Activated T-cell treated with anti-CD3 and anti-CD28 coated beads, Interleukin-2, amount 50 U/mL, for 4 hours (primary cell): ENCODE results near the gene LRRC56. TPM values are rescaled to one million over a fixed set of nuclear protein-coding genes. Genes with fewer than 3 reads are reported as not detected.

Experiments
- ATAC-seq, 2 donors: fragments of 200-7000 bp; cut with Tn5 transposase; one replicate each; pipeline ENCODE4 v1.10.0; 2021
- DNase-seq: peaks from one replicate; pipeline ENCODE4 v3.0.0-alpha.2; 2020
- H3K27me3 Mint-ChIP-seq: one replicate; pipeline ENCODE4 v1.8.0; 2021; ENCODE audit warnings: low read depth, mixed read lengths
- H3K36me3 Mint-ChIP-seq: one replicate; pipeline ENCODE4 v1.8.0; 2022; ENCODE audit warnings: mixed read lengths; ENCODE audit not compliant: insufficient read depth
- H3K4me1 Mint-ChIP-seq: one replicate; pipeline ENCODE4 v1.8.0; 2021; ENCODE audit warnings: low read depth, mixed read lengths
- H3K4me3 Mint-ChIP-seq: one replicate; pipeline ENCODE4 v1.8.0; 2021; ENCODE audit warnings: mild to moderate bottlenecking, moderate library complexity, mixed read lengths
- H3K9me3 Mint-ChIP-seq: one replicate; pipeline ENCODE4 v1.8.0; 2021; ENCODE audit warnings: mixed read lengths
- total RNA-seq, 3 donors: library from RNA; stranded (reverse); gene quantifications; one replicate each; pipeline ENCODE4 v1.2.1, GENCODE V29; 2021

LRRC56 gene
- total RNA-seq, 3 donors from 2014 or later: 1.4 to 2.7 (median 1.7) TPM

DNA sequence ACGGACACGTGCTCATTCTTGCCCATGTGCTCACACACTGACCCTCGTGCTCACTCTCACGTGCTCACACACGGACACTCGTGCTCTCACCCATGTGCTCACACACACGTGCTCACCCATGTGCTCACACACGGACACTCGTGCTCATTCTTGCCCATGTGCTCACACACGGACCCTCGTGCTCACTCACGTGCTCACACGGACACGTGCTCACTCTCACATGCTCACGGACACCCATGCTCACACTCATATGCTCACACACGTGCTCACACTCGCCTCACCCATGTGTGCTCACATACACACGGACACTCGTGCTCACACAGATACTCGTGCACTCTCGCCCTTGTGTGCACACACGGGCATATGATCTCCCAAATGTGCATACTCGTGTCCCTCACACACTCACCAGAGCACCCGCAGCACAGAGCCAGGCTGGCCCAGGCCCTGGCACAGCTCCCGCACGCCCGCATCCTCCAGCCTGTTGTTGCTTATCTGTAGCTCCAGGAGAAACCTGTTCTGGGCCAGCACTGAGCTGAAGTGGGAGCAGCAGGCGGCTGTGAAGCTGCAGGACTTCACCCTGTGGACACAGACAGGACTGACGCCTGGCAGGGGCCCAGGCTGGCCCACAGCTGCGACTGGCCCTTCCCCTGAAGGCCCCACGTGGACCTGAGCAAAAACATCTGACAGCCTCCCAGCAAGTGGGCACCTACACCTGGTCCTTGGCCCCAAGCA is 39.6 kb upstream of the LRRC56 start:
- no peaks in the 10 kb centered on the region for H3K9me3 Mint-ChIP-seq
- ATAC-seq (no peak), DNase-seq (no peak)
- no peaks in the 10 kb centered on the region for H3K4me1 Mint-ChIP-seq
- H3K36me3 Mint-ChIP-seq: peaks cover 31% of the 10 kb centered on the region
- no peaks in the 10 kb centered on the region for H3K27me3 Mint-ChIP-seq
- no peak overlapping the region for H3K4me3 Mint-ChIP-seq

DNA sequence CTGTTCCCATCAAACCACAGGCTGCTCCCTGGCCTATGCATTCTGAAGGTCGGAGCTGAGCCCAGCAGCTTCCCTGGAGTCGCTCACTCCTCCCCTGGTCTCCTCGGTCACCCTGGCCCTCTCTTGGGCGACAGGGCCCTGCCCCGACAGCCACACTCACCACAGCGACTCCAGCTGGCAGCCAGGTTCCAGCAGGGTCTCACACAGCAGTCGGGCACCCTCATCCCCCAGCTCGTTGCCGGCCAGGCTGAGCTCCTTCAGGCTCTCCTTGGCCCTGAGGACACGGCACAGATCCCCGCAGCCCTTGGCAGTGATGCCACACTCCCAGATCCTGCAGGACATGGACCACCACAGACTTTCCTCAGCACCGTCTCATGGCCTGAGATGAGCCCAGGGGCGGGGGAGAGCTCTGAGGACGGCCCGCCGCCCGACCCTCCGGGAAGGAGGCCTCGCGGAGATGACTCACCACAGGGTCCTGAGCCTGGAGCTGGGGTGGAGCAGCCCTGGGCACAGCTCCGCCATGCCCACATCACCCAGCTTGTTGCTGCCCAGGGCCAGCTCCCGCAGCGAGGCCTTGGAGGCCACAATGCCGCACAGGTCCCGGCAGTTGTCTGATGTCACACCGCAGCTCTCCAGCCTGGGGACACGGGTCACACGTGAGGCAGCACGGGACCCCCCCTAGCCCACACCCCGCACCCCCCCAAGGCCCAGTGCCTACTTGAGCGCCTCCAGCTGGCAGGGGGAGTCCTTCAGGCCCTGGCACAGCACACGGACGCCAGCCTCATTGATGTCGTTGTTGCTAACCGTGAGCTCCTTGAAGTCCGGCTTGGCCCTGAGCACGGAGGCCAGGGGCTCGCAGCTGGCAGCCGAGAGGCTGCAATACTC is 38.8 kb upstream of the LRRC56 start:
- H3K36me3 Mint-ChIP-seq: peaks cover 31% of the 10 kb centered on the region
- H3K4me1 Mint-ChIP-seq: peaks cover 5% of the 10 kb centered on the region
- H3K9me3 Mint-ChIP-seq: no peaks in the 10 kb centered on the region
- no peaks in the 10 kb centered on the region for H3K27me3 Mint-ChIP-seq
- ATAC-seq (no peak), DNase-seq (no peak)
- no peak overlapping the region for H3K4me3 Mint-ChIP-seq

GRCh38 chr11:499201-500076 is 37.9 kb upstream of the LRRC56 start:
- H3K27me3 Mint-ChIP-seq: no peaks in the 10 kb centered on the region
- H3K9me3 Mint-ChIP-seq: no peaks in the 10 kb centered on the region
- H3K4me3 Mint-ChIP-seq: no peak overlapping the region
- peaks cover 29% of the 10 kb centered on the region for H3K36me3 Mint-ChIP-seq
- ATAC-seq: no peak
- peaks cover 8% of the 10 kb centered on the region for H3K4me1 Mint-ChIP-seq
- no peak for DNase-seq

- H3K4me3 Mint-ChIP-seq: no peak overlapping the region
- H3K9me3 Mint-ChIP-seq: no peaks in the 10 kb centered on the region
- ATAC-seq (no peak), DNase-seq (no peak)
- H3K27me3 Mint-ChIP-seq: no peaks in the 10 kb centered on the region
- peaks cover 21% of the 10 kb centered on the region for H3K4me1 Mint-ChIP-seq
- H3K36me3 Mint-ChIP-seq: peaks cover 24% of the 10 kb centered on the region
These were observed 36.2 kb upstream of the LRRC56 start for GRCh38 chr11:501001-501682.

- H3K9me3 Mint-ChIP-seq: no peaks in the 10 kb centered on the region
- no peaks in the 10 kb centered on the region for H3K27me3 Mint-ChIP-seq
- ATAC-seq (no peak), DNase-seq (no peak)
- peaks cover 25% of the 10 kb centered on the region for H3K36me3 Mint-ChIP-seq
- H3K4me3 Mint-ChIP-seq: no peak overlapping the region
- H3K4me1 Mint-ChIP-seq: peaks cover 22% of the 10 kb centered on the region
These were observed 35.5 kb upstream of the LRRC56 start for GRCh38 chr11:501683-502287.

DNA sequence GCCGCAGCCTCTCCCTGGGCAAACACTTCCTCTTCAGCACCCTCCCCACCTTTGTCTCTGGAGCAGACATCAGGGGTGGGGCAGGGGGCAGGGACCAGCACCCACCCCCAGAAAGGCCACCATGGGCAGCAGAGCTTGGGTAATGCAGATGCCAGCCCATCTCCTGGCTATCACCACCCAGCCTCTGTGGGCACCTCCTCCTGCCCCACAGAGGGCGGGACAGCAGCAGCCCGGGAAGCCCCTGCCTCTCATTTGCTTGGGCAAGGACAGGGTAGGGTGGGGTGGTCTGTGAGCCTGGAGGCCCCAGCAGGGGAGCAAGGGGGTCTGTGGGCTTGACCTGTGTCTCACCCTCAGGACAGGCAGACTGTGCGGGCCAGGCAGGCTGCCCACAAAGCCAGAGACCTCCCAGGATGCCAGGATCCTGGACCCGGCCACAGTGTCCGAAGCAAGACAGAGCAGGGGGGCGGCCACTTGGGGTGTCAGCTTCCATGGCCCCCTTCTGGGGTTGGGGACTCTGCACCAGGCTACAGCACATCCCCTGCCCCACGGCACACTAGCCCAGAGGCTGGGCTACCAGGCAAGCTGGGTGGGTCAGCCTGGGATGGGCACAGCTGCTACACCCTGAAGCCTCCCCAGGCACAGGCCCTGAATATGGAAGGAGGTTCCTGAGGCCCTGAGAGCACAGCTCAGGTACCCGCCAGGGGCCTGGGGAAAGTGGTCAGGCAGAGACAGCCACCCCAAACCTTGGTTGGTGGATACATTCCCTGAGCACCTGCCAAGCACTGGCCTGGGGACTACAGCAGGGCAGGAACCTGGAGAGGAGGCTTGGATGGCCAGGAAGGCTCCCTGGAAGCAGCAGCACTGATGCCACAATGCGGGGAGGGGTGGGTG is 34.8 kb upstream of the LRRC56 start:
- no peaks in the 10 kb centered on the region for H3K27me3 Mint-ChIP-seq
- no peak for DNase-seq
- H3K4me3 Mint-ChIP-seq: no peak overlapping the region
- peaks cover 17% of the 10 kb centered on the region for H3K36me3 Mint-ChIP-seq
- no peak for ATAC-seq
- no peaks in the 10 kb centered on the region for H3K9me3 Mint-ChIP-seq
- H3K4me1 Mint-ChIP-seq: peaks cover 22% of the 10 kb centered on the region

DNA sequence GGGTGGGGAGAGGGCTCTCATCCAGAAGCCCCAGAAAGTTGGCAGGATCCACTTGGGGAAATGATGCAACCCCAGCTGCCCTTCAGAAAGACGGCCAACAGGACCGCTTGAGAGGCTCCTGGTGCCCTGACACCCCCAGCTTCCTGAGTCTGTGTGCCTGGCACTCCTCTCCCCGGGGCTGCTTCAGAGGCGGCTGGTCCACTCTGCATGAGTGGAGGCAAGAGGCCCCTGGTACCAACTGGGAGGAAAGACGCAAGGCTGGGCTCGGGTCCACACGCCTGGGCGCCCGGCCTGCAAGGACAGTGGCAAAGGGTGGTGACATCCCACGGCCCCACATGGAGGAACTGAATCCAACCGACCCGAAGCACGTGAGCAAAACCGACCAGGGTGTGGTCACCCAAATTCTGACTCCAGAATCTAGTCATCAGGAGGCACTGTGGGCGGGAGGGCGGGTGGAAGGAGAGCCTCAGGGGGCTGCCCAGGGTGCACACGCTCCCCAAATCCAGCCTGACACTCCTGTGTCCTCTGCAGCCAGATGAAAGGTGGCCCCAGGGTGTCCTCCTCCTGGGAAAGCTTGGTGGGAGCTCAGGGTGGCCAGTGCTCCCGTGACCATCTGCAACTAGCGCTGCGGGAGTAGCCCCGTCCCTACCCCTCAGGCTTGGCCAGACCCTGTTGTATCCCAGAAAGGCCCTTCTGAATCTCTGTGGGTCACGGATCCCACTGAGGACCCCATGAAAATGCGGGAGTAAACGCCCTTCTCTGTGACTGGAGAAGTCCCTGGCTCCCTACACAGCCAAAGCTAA is 33.9 kb upstream of the LRRC56 start:
- DNase-seq (no peak), ATAC-seq (no peak)
- Mint-ChIP-seq H3K4me1 (peaks cover 24% of the 10 kb centered on the region), H3K36me3 (peaks cover 11% of the 10 kb centered on the region), H3K27me3 (no peaks in the 10 kb centered on the region), H3K4me3 (peak overlapping the region; percentile 45), H3K9me3 (no peaks in the 10 kb centered on the region)

DNA sequence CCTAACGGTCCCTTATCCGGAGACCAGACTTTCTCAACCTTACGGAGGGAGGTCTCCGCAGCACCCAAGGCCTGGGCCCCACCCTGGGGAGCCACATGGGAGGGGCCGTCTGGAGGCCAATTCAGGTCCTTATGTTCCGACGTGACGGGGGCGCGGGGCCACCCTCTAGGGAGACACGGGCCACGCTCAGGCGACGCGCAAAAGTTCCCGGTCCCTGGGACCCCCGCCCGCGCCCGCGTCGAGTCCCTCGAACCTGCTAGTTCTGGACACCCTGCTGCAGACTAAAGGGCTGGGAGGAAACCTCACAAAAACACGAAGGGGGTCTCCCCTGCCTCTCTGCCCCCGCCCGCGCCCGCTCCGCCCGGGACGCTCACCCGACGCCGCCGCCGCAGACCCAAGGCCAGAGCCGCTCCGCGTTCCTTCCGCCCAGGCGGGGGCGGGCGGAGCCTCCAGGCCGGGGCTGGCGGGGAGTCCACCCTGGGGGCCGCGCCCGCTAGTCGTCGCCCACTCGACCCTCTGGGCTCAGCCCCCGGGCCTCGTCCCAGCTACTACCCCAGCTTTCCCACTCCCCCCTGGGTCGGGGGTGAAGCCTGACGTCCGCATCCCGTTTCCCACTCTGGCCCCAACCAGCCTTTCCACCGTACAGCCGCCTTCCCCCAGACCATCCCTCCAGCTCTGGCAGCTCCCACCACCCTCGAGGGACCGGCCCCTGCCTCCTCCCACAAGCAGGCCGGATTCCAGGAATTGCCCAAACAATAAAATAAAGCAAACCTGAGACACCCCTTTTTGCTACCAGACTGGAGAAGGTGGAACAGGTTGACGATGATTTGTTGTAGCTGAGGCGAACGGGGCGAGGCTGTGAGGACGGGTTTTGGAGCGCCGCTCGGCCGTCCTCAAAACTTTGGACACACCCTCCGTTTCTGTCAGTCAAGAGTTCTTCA is 33.0 kb upstream of the LRRC56 start:
- Mint-ChIP-seq H3K4me1 (peaks cover 24% of the 10 kb centered on the region), H3K27me3 (no peaks in the 10 kb centered on the region), H3K4me3 (peak overlapping the region; percentile 94), H3K9me3 (no peaks in the 10 kb centered on the region), H3K36me3 (peaks cover 10% of the 10 kb centered on the region)
- DNase-seq (no peak), ATAC-seq (no peak)

GRCh38 chr11:504994-505344 is 32.4 kb upstream of the LRRC56 start:
- peaks cover 25% of the 10 kb centered on the region for H3K4me1 Mint-ChIP-seq

GRCh38 chr11:506238-506994 is 30.9 kb upstream of the LRRC56 start:
- Mint-ChIP-seq H3K36me3 (peaks cover 10% of the 10 kb centered on the region), H3K27me3 (no peaks in the 10 kb centered on the region), H3K4me1 (peaks cover 26% of the 10 kb centered on the region), H3K9me3 (no peaks in the 10 kb centered on the region), H3K4me3 (peak overlapping the region; percentile 94)
- peak; percentile 78 to 81 for ATAC-seq
- DNase-seq: peak; percentile 97

More at GRCh38 chr11:504994-505344, 32.4 kb upstream of the LRRC56 start:
- peaks cover 13% of the 10 kb centered on the region for H3K36me3 Mint-ChIP-seq
- peak overlapping the region; percentile 94 for H3K4me3 Mint-ChIP-seq
- no peaks in the 10 kb centered on the region for H3K9me3 Mint-ChIP-seq
- no peaks in the 10 kb centered on the region for H3K27me3 Mint-ChIP-seq
- ATAC-seq (no peak), DNase-seq (no peak)
